ENCODE measurements around the gene SMC6.

DNA sequence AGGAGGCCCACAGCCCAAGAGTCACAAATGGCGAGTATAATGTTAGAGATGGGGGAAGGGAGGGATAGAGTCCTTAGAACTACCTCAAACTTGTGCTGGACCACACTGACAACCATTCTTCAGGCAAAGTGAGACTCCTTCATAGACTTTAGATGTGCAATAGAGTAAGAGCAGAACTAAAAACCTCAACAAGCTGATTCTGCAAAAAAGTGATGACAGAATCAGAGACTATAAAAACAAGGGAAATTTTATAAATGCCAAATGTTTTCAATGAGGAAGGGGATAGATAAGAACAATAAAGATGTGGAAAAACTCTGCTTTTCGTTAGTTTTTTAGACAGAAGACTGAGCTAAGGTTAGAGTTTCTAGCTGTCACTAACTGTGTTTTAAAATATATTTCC, 17.7 kb downstream of the SMC6 start:
- TF ChIP-seq, protein P1, sequence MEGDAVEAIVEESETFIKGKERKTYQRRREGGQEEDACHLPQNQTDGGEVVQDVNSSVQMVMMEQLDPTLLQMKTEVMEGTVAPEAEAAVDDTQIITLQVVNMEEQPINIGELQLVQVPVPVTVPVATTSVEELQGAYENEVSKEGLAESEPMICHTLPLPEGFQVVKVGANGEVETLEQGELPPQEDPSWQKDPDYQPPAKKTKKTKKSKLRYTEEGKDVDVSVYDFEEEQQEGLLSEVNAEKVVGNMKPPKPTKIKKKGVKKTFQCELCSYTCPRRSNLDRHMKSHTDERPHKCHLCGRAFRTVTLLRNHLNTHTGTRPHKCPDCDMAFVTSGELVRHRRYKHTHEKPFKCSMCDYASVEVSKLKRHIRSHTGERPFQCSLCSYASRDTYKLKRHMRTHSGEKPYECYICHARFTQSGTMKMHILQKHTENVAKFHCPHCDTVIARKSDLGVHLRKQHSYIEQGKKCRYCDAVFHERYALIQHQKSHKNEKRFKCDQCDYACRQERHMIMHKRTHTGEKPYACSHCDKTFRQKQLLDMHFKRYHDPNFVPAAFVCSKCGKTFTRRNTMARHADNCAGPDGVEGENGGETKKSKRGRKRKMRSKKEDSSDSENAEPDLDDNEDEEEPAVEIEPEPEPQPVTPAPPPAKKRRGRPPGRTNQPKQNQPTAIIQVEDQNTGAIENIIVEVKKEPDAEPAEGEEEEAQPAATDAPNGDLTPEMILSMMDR (IDR thresholded peaks at IDR 0.05 in 4 of 5, conservative IDR thresholded peaks at IDR 0.05 in 1 of 5) = no peak
- no peak for TF ChIP-seq POLR2A (IDR thresholded peaks at IDR 0.05)
